ENCODE measurements around the gene MEP1B. TPM values are rescaled to one million over a fixed set of nuclear protein-coding genes. Genes with fewer than 3 reads are reported as not detected.
"Not testable (repeated sequence)": the region's sequence is repeated elsewhere in the genome, so short reads cannot be mapped to it uniquely, and the experiment has no call there.

Gene MEP1B
- total RNA-seq, 2 experiments from 2014 or later: not detected

DNA sequence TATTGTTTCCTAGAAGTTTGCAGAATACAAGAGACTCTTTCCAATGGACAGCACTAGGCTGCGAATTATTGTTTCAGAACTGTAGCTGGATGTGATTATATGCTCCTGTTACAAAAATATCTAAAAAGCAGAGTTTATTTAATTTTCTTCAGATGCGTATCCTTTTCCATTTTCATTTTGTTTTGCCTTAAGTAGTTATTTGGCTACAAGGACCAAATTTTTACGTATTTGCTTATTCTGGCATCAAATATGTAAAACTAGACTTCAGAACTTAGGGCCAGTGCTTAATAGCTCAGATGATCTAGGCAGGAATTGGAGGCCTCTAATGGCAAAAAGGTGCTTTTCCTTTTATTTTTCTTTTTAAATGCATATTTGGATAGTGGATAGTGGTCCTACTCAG, 18.7 kb downstream of the MEP1B start:
- Mint-ChIP-seq H3K27ac (no peak overlapping the region), H3K36me3 (ENCODE audit: low read depth) (no peaks in the 10 kb centered on the region), H3K27me3 (no peaks in the 10 kb centered on the region), H3K4me3 (no peak overlapping the region), H3K9me3 (no peaks in the 10 kb centered on the region), H3K4me1 (ENCODE audit: low read depth) (no peaks in the 10 kb centered on the region)
- intact Hi-C loops (cut with micrococcal nuclease): no loop called here
- DNase-seq: no peak
- TF ChIP-seq, protein P1, sequence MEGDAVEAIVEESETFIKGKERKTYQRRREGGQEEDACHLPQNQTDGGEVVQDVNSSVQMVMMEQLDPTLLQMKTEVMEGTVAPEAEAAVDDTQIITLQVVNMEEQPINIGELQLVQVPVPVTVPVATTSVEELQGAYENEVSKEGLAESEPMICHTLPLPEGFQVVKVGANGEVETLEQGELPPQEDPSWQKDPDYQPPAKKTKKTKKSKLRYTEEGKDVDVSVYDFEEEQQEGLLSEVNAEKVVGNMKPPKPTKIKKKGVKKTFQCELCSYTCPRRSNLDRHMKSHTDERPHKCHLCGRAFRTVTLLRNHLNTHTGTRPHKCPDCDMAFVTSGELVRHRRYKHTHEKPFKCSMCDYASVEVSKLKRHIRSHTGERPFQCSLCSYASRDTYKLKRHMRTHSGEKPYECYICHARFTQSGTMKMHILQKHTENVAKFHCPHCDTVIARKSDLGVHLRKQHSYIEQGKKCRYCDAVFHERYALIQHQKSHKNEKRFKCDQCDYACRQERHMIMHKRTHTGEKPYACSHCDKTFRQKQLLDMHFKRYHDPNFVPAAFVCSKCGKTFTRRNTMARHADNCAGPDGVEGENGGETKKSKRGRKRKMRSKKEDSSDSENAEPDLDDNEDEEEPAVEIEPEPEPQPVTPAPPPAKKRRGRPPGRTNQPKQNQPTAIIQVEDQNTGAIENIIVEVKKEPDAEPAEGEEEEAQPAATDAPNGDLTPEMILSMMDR (IDR thresholded peaks at IDR 0.05): no peak
- CTCF ChIA-PET: interaction anchor here (1.2 kb wide), 1 partner anchor 51 kb away, joined by 3 read pairs; no protein-coding TSS in a partner anchor
- POLR2A ChIA-PET: no interaction called here
- no peak for ATAC-seq

- CTCF ChIA-PET: interaction anchor here (1.1 to 1.3 kb wide), 2 partner anchors 9 to 52 kb away, joined by 3 to 4 read pairs; no protein-coding TSS in a partner anchor
Observed at GRCh38 chr18:32209685-32210445, 20.0 kb downstream of the MEP1B start.

DNA sequence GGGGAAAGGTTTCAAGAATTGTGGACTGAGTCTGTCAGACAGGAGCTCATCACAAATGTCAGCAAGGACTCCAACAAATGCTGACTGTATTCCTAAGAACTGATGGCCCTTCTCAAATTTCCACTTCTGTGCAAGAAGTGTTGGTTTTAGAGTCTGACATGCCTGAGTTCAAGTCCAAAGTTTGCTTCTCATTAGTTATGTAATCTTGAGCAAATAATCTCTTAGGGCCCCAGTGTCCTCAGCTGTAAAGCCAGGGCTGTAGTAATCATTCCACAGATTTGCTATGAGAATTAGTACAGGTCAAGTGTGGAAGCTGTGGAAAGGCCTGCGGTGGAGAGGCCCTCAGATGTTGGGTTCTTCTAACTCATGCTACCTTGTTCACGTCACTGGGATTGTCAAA, 23.9 kb downstream of the MEP1B start:
- ATAC-seq (no peak), DNase-seq (no peak)
- POLR2A ChIA-PET: no interaction called here
- H3K36me3 Mint-ChIP-seq (ENCODE audit: low read depth): no peaks in the 10 kb centered on the region
- no peak overlapping the region for H3K4me3 Mint-ChIP-seq
- H3K27me3 Mint-ChIP-seq: no peaks in the 10 kb centered on the region
- CTCF ChIA-PET: no interaction called here
- H3K27ac Mint-ChIP-seq: no peak overlapping the region
- H3K4me1 Mint-ChIP-seq (ENCODE audit: low read depth): no peaks in the 10 kb centered on the region
- TF ChIP-seq, protein P1 (IDR thresholded peaks at IDR 0.05): no peak
- intact Hi-C loops (cut with micrococcal nuclease): no loop called here
- no peaks in the 10 kb centered on the region for H3K9me3 Mint-ChIP-seq

More at GRCh38 chr18:32209685-32210445, 20.0 kb downstream of the MEP1B start:
- Mint-ChIP-seq H3K4me1 (ENCODE audit: low read depth) (no peaks in the 10 kb centered on the region), H3K36me3 (ENCODE audit: low read depth) (no peaks in the 10 kb centered on the region), H3K27ac (no peak overlapping the region), H3K27me3 (no peaks in the 10 kb centered on the region), H3K9me3 (no peaks in the 10 kb centered on the region), H3K4me3 (no peak overlapping the region)
- POLR2A ChIA-PET: no interaction called here
- TF ChIP-seq, protein P1 (IDR thresholded peaks at IDR 0.05): no peak
- ATAC-seq: no peak
- DNase-seq: no peak
- intact Hi-C loops (cut with micrococcal nuclease): no loop called here

DNA sequence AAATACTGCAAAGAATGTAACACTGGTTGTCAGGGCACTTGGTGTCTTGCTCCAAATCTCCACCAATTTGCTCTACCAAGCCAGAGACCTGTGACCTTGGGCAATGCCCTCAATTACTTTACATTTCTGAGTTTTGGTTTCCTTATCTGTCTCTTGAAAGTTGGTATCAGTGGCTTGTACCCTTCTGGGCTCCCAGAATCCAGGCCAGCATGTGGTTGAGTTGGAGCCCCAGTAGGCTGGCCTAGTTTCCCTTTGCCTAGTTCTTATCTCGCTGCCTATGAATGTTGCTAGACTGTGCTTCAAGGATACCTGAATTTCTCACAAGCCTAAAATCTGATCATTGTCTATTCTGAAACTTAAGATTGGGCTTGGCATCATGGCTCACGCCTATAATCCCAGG, 26.6 kb downstream of the MEP1B start:
- Mint-ChIP-seq H3K4me3 (no peak overlapping the region), H3K27ac (no peak overlapping the region), H3K4me1 (ENCODE audit: low read depth) (no peaks in the 10 kb centered on the region), H3K9me3 (no peaks in the 10 kb centered on the region), H3K27me3 (no peaks in the 10 kb centered on the region), H3K36me3 (ENCODE audit: low read depth) (no peaks in the 10 kb centered on the region)
- POLR2A ChIA-PET: no interaction called here
- no peak for ATAC-seq
- DNase-seq: no peak
- TF ChIP-seq, protein P1 (IDR thresholded peaks at IDR 0.05): no peak
- intact Hi-C loops (cut with micrococcal nuclease): no loop called here
- CTCF ChIA-PET: no interaction called here

- Mint-ChIP-seq H3K4me1 (ENCODE audit: low read depth) (no peaks in the 10 kb centered on the region), H3K9me3 (no peaks in the 10 kb centered on the region), H3K36me3 (ENCODE audit: low read depth) (no peaks in the 10 kb centered on the region), H3K4me3 (no peak overlapping the region), H3K27ac (no peak overlapping the region), H3K27me3 (no peaks in the 10 kb centered on the region)
- ChIA-PET CTCF (interaction anchor here (0.7 kb wide), 1 partner anchor 48 kb away, joined by 3 read pairs; no protein-coding TSS in a partner anchor), POLR2A (no interaction called here)
- ATAC-seq: no peak
- DNase-seq: no peak
- TF ChIP-seq, protein P1 (IDR thresholded peaks at IDR 0.05): no peak
- intact Hi-C loops (cut with micrococcal nuclease): no loop called here
Observed at GRCh38 chr18:32219431-32220018, 29.7 kb downstream of the MEP1B start.

- H3K27me3 Mint-ChIP-seq; intact Hi-C loops (cut with micrococcal nuclease); H3K9me3 Mint-ChIP-seq; H3K4me3 Mint-ChIP-seq; H3K36me3 Mint-ChIP-seq (ENCODE audit: low read depth); POLR2A ChIA-PET; DNase-seq; H3K4me1 Mint-ChIP-seq (ENCODE audit: low read depth); ATAC-seq; CTCF ChIA-PET; H3K27ac Mint-ChIP-seq: not testable (repeated sequence)
Observed at GRCh38 chr18:32233348-32233747, 43.5 kb downstream of the MEP1B start.
